Measurements from ENCODE around the gene MRPL14. TPM values are rescaled to one million over a fixed set of nuclear protein-coding genes. Genes with fewer than 3 reads are reported as not detected.

MRPL14 gene
- total RNA-seq, 1 donor from 2014 or later: 36.8 TPM

GRCh38 chr6:44154067-44154466, 26.8 kb upstream of the MRPL14 start:
- no peak for TF ChIP-seq CTCF (IDR thresholded peaks at IDR 0.05; ENCODE audit: borderline replicate concordance)
- intact Hi-C loops (cut with micrococcal nuclease): no loop called here
- Histone ChIP-seq H3K4me3 (no peak overlapping the region), H3K9me3 (replicated peaks) (no peaks in the 10 kb centered on the region), H3K27ac (replicated peaks) (no peak overlapping the region), H3K4me1 (peaks cover 16% of the 10 kb centered on the region), H3K27me3 (ENCODE audit: low read depth) (no peaks in the 10 kb centered on the region), H3K36me3 (peaks cover 14% of the 10 kb centered on the region)
- DNase-seq: no peak

- no peak overlapping the region for H3K27ac ChIP-seq (replicated peaks)
- H3K9me3 ChIP-seq (replicated peaks): no peaks in the 10 kb centered on the region
- intact Hi-C loops (cut with micrococcal nuclease): loop anchor here (2.0 kb wide), 1 partner anchor 54 kb away; no protein-coding TSS in a partner anchor
- H3K36me3 ChIP-seq: peaks cover 30% of the 10 kb centered on the region
- no peak for TF ChIP-seq CTCF (IDR thresholded peaks at IDR 0.05; ENCODE audit: borderline replicate concordance)
- H3K4me3 ChIP-seq: no peak overlapping the region
- peaks cover 16% of the 10 kb centered on the region for H3K4me1 ChIP-seq
- no peaks in the 10 kb centered on the region for H3K27me3 ChIP-seq (ENCODE audit: low read depth)
- DNase-seq: no peak
These were observed 25.3 kb upstream of the MRPL14 start for GRCh38 chr6:44152533-44152932.

- Histone ChIP-seq H3K4me3 (no peak overlapping the region), H3K27ac (replicated peaks) (no peak overlapping the region), H3K27me3 (ENCODE audit: low read depth) (no peaks in the 10 kb centered on the region), H3K9me3 (replicated peaks) (no peaks in the 10 kb centered on the region), H3K36me3 (peaks cover 34% of the 10 kb centered on the region), H3K4me1 (peaks cover 16% of the 10 kb centered on the region)
- DNase-seq: no peak
- TF ChIP-seq CTCF (IDR thresholded peaks at IDR 0.05; ENCODE audit: borderline replicate concordance): peak; percentile 41
- intact Hi-C loops (cut with micrococcal nuclease): loop anchor here (2.0 kb wide), 1 partner anchor 53 kb away; no protein-coding TSS in a partner anchor
These were observed 24.8 kb upstream of the MRPL14 start for GRCh38 chr6:44152109-44152461.

- peak; percentile 72 for DNase-seq
- no peaks in the 10 kb centered on the region for H3K9me3 ChIP-seq (replicated peaks)
- peaks cover 40% of the 10 kb centered on the region for H3K36me3 ChIP-seq
- intact Hi-C loops (cut with micrococcal nuclease): loop anchor here (2.0 kb wide), 1 partner anchor 53 kb away; no protein-coding TSS in a partner anchor
- no peak overlapping the region for H3K27ac ChIP-seq (replicated peaks)
- no peak overlapping the region for H3K4me3 ChIP-seq
- TF ChIP-seq CTCF (IDR thresholded peaks at IDR 0.05; ENCODE audit: borderline replicate concordance): peak; percentile 99
- H3K4me1 ChIP-seq: peaks cover 16% of the 10 kb centered on the region
- H3K27me3 ChIP-seq (ENCODE audit: low read depth): no peaks in the 10 kb centered on the region
These were observed 24.3 kb upstream of the MRPL14 start for GRCh38 chr6:44151348-44152108.

- H3K4me1 ChIP-seq: peaks cover 16% of the 10 kb centered on the region
- no peaks in the 10 kb centered on the region for H3K9me3 ChIP-seq (replicated peaks)
- H3K27ac ChIP-seq (replicated peaks): no peak overlapping the region
- intact Hi-C loops (cut with micrococcal nuclease): no loop called here
- H3K4me3 ChIP-seq: no peak overlapping the region
- no peak for TF ChIP-seq CTCF (IDR thresholded peaks at IDR 0.05; ENCODE audit: borderline replicate concordance)
- H3K36me3 ChIP-seq: peaks cover 49% of the 10 kb centered on the region
- no peaks in the 10 kb centered on the region for H3K27me3 ChIP-seq (ENCODE audit: low read depth)
- DNase-seq: no peak
These were observed 23.2 kb upstream of the MRPL14 start for GRCh38 chr6:44150317-44150917.

Data from left ventricle myocardium inferior (tissue), 1 donor.